Panc1 (cell line): ENCODE data around the gene SYT2.
"Not testable (repeated sequence)": the region's sequence is repeated elsewhere in the genome, so short reads cannot be mapped to it uniquely, and the experiment has no call there.

Experiments used
- SIN3A ChIP-seq: IDR thresholded peaks from 2 replicates; pipeline ENCODE4 v1.6.1; 2012; ENCODE audit warnings: low read depth, mild to moderate bottlenecking, low read length, moderate library complexity, borderline replicate concordance; ENCODE audit not compliant: insufficient read depth
- TF ChIP-seq, protein P1 (sequence below): fragments of 450-650 bp; IDR thresholded peaks from 2 replicates; pipeline ENCODE4 v1.5.1; 2017; ENCODE audit warnings: mild to moderate bottlenecking

DNA sequence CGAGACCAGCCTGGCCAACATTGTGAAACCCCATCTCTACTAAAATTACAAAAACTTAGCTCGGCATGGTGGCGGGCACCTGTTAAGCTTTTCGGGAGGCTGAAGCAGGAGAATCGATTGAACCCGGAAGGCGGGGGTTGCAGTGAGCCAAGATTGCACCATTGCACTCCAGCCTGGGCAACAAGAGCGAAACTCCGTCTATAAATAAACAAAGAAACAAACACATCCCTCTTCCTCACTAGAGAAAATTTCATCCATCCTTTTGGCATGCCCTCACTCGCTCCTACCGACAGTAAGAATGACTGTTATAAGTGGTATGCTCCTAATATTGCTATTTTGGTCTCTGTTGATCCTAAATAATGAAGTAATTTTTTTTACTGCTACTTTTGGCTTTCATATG, 166.7 kb downstream of the SYT2 start:
- TF ChIP-seq, protein P1, sequence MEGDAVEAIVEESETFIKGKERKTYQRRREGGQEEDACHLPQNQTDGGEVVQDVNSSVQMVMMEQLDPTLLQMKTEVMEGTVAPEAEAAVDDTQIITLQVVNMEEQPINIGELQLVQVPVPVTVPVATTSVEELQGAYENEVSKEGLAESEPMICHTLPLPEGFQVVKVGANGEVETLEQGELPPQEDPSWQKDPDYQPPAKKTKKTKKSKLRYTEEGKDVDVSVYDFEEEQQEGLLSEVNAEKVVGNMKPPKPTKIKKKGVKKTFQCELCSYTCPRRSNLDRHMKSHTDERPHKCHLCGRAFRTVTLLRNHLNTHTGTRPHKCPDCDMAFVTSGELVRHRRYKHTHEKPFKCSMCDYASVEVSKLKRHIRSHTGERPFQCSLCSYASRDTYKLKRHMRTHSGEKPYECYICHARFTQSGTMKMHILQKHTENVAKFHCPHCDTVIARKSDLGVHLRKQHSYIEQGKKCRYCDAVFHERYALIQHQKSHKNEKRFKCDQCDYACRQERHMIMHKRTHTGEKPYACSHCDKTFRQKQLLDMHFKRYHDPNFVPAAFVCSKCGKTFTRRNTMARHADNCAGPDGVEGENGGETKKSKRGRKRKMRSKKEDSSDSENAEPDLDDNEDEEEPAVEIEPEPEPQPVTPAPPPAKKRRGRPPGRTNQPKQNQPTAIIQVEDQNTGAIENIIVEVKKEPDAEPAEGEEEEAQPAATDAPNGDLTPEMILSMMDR: not testable (repeated sequence)
- TF ChIP-seq SIN3A: not testable (repeated sequence)
